Stomach smooth muscle (tissue), 2 donors: ENCODE measurements around the gene DMBT1.
"Not testable (repeated sequence)": the region's sequence is repeated elsewhere in the genome, so short reads cannot be mapped to it uniquely, and the experiment has no call there.

Experiments
- H3K27ac ChIP-seq: one replicate; pipeline ENCODE4 v1.7.0; 2013; ENCODE audit warnings: mild to moderate bottlenecking, low read length, inconsistent platforms
- H3K27me3 ChIP-seq, 2 donors: one replicate each; pipeline ENCODE4 v1.7.0; 2013; ENCODE audit warnings: low read length in 2 of 2; ENCODE audit not compliant: insufficient read depth in 2 of 2, control insufficient read depth in 1 of 2
- H3K36me3 ChIP-seq, 2 donors: one replicate each; pipeline ENCODE4 v1.7.0; 2013; ENCODE audit warnings: low read length in 2 of 2; ENCODE audit not compliant: control insufficient read depth in 2 of 2, insufficient read depth in 2 of 2
- H3K4me1 ChIP-seq: one replicate; pipeline ENCODE4 v1.7.0; 2013; ENCODE audit warnings: low read length; ENCODE audit not compliant: control insufficient read depth, insufficient read depth
- H3K4me3 ChIP-seq, 2 donors: one replicate each; pipeline ENCODE4 v1.7.0; 2013; ENCODE audit warnings: low read length in 2 of 2
- H3K9ac ChIP-seq, 2 donors: one replicate each; pipeline ENCODE4 v1.7.0; 2013; ENCODE audit warnings: low read length in 2 of 2, mild to moderate bottlenecking in 1 of 2
- H3K9me3 ChIP-seq, 2 donors: one replicate each; pipeline ENCODE4 v1.7.0; 2013; ENCODE audit warnings: low read length in 2 of 2; ENCODE audit not compliant: control insufficient read depth in 2 of 2
- donor health status: healthy.
- donor health status: Pancreatic carcinoma.

Gene DMBT1

DNA sequence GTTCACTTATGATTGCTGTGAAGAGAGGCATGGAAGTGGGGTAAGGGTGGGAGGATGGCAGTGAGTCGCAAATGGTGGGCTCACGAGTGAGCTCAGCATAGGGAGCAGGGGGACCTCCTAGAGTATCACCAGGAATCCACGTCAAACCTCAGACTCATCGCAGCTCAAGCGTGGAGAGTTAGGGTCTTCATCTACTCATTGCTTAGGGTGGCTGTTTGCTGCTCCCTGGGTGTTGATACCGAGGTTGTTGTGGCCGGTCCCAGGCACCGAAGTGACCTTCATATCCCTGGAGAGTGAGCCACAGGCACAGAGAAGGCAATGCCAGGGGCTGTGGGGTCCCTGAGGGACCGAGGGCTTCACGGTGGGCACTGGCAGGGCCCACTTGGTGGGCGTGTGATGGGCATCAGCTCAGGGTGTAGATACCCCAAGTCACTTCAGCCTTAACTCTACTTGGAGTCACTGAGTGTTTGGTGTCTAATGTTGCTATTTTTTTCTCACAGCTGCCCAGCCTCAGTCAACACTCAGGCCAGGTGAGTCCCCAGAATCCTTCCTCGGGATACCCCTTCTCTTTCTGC, 16.8 kb downstream of the DMBT1 start:
- peaks cover 0 to 2% of the 10 kb centered on the region in 2 donors for H3K27me3 ChIP-seq
- no peaks in the 10 kb centered on the region for H3K4me1 ChIP-seq
- no peak overlapping the region for H3K4me3 ChIP-seq
- H3K36me3 ChIP-seq = no peaks in the 10 kb centered on the region
- peaks cover 4 to 7% of the 10 kb centered on the region in 2 donors for H3K9me3 ChIP-seq
- no peak overlapping the region for H3K27ac ChIP-seq
- H3K9ac ChIP-seq = no peak overlapping the region

DNA sequence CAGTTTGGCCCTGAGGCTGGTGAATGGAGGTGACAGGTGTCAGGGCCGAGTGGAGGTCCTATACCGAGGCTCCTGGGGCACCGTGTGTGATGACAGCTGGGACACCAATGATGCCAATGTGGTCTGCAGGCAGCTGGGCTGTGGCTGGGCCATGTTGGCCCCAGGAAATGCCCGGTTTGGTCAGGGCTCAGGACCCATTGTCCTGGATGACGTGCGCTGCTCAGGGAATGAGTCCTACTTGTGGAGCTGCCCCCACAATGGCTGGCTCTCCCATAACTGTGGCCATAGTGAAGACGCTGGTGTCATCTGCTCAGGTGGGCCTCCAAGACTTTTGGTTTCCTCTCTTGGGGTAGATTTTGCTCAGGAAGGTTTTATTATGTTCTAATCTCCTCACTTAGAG, 25.5 kb downstream of the DMBT1 start:
- H3K4me3 ChIP-seq, H3K36me3 ChIP-seq, H3K9ac ChIP-seq, H3K27ac ChIP-seq, H3K27me3 ChIP-seq, H3K9me3 ChIP-seq, H3K4me1 ChIP-seq: not testable (repeated sequence)

DNA sequence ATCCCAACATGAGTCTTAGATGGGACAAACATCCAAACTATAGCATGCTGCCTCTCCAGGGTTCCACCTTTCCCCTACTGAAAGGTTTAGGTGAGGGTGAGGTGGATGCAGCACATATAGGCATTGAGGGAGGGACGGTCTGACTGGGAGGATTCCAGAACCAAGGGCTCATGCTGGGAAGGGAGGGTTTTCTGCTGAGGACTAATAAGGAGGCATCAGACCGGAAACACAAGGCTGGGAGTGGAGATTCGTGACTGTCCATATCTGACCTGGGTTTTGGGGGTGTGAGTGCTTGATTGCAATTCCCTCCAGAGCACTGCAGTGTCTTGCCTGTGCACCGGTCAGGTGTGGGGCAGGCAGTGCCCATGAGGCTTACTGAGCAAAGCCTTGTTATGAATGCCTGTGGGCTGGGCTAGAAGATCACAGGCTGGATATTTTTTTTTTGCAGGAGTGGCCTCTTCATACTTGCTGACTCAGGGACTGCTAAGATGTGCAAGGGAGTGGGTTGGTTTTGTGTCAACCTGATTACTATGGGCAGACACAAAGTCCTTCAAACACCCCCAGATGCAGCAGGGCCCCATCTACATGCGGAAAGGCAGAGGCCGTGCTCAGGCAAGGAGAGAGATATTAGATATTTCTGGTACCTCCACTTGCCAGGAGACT, 26.7 kb downstream of the DMBT1 start:
- no peak overlapping the region for H3K4me3 ChIP-seq
- H3K4me1 ChIP-seq = no peaks in the 10 kb centered on the region
- H3K9ac ChIP-seq = no peak overlapping the region
- H3K9me3 ChIP-seq = no peaks in the 10 kb centered on the region
- H3K27me3 ChIP-seq = no peaks in the 10 kb centered on the region
- H3K36me3 ChIP-seq = no peaks in the 10 kb centered on the region
- H3K27ac ChIP-seq = no peak overlapping the region

DNA sequence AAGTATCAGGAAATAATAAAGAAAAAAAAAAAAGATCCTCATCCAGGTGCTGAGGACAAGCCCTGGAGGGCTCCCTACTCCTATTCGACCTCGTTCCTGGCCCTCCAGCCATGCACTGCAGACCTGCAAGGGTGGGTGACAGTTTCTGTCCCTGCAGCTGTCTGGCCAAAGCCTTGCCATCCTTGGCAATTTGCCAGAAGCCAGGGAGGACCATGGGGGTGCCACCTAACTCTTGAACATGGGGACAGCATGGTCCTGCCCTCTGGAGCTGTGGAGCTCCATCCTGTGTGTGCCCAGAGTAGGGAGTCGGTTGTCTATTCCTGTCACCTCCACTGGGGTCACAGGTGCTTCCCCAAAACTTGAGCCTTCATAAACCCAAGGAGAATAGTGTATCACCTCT, 27.8 kb downstream of the DMBT1 start:
- H3K27me3 ChIP-seq = no peaks in the 10 kb centered on the region
- H3K27ac ChIP-seq = no peak overlapping the region
- H3K4me3 ChIP-seq = no peak overlapping the region
- H3K36me3 ChIP-seq = no peaks in the 10 kb centered on the region
- no peaks in the 10 kb centered on the region for H3K9me3 ChIP-seq
- no peak overlapping the region for H3K9ac ChIP-seq
- H3K4me1 ChIP-seq = no peaks in the 10 kb centered on the region

DNA sequence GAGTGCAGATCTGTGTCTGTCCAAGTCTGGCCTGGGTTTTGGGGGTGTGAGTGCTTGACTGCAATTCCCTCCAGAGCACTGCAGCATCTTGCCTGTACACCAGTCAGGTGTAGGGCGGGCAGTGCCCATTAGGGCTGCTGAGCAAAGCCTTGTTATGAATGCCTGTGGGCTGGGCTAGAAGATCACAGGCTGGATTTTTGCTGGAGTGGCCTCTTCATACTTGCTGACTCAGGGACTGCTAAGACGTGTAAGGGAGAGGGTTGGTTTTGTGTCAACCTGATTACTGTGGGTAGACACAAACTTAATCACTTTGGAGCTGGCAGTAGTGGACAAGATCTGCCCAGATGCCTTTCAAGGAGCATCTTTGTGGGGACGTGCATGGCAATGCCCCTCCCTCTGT, 29.6 kb downstream of the DMBT1 start:
- no peak overlapping the region for H3K9ac ChIP-seq
- H3K27ac ChIP-seq = no peak overlapping the region
- H3K4me1 ChIP-seq = no peaks in the 10 kb centered on the region
- H3K27me3 ChIP-seq = no peaks in the 10 kb centered on the region
- H3K9me3 ChIP-seq = no peaks in the 10 kb centered on the region
- no peak overlapping the region for H3K4me3 ChIP-seq
- no peaks in the 10 kb centered on the region for H3K36me3 ChIP-seq

DNA sequence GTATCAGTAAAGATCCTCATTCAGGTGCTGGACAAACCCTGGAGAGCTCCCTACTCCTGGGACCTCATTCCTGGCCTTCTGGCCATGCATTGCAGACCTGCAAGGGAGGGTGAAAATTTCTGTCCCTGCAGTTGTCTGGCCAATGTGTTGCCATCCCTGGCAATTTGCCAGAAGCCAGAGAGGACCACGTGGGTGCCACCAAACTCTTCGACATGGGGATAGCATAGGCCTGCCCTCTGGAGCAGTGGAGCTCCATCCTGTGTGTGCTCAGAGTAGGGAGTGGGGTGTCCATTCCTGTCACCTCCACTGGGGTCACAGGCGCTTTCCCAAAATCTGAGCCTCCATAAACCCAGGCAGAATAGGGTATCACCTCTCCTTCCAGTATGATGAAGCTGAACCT, 31.2 kb downstream of the DMBT1 start:
- no peaks in the 10 kb centered on the region for H3K27me3 ChIP-seq
- no peaks in the 10 kb centered on the region for H3K36me3 ChIP-seq
- no peak overlapping the region for H3K27ac ChIP-seq
- H3K9ac ChIP-seq = no peak overlapping the region
- no peaks in the 10 kb centered on the region for H3K9me3 ChIP-seq
- H3K4me3 ChIP-seq = no peak overlapping the region
- H3K4me1 ChIP-seq = no peaks in the 10 kb centered on the region

DNA sequence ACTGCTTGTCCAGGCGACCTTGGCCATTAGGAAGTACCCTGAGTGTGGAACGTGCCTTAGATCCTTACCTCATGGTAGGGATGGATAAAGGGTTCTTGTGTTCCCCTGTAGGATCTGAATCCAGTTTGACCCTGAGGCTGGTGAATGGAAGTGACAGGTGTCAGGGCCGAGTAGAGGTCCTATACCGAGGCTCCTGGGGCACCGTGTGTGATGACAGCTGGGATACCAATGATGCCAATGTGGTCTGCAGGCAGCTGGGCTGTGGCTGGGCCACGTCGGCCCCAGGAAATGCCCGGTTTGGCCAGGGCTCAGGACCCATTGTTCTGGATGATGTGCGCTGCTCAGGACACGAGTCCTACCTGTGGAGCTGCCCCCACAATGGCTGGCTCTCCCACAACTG, 31.6 kb downstream of the DMBT1 start:
- Histone ChIP-seq H3K9ac (no peak overlapping the region), H3K27ac (no peak overlapping the region), H3K4me1 (no peaks in the 10 kb centered on the region), H3K4me3 (no peak overlapping the region), H3K27me3 (no peaks in the 10 kb centered on the region), H3K36me3 (no peaks in the 10 kb centered on the region), H3K9me3 (no peaks in the 10 kb centered on the region)

DNA sequence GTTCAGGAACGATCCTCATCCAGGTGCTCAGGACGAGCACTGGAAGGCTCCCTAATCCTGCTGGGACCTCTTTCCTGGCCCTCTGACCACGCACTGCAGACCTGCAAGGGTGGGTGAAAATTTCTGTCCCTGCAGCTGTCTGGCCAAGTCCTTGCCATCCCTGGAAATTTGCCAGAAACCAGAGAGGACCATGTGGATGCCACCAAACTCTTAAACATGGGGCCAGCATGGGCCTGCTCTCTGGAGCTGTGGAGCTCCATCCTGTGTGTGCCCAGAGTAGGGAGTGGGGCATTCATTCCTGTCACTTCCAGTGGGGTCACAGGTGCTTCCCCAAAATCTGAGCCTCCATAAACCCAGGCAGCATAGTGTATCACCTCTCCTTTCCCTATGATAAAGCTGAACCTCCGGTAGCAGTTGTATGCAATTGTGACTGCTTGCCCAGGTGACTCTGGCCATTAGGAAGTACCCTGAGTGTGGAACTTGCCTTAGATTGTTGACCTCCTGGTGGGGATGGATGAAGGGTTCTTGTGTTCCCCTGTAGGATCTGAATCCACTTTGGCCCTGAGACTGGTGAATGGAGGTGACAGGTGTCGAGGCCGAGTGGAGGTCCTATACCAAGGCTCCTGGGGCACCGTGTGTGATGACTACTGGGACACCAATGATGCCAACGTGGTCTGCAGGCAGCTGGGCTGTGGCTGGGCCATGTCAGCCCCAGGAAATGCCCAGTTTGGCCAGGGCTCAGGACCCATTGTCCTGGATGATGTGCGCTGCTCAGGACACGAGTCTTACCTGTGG, 57.1 kb downstream of the DMBT1 start:
- no peaks in the 10 kb centered on the region for H3K4me1 ChIP-seq
- H3K9ac ChIP-seq = no peak overlapping the region
- no peaks in the 10 kb centered on the region for H3K36me3 ChIP-seq
- H3K4me3 ChIP-seq = no peak overlapping the region
- no peaks in the 10 kb centered on the region for H3K27me3 ChIP-seq
- no peak overlapping the region for H3K27ac ChIP-seq
- no peaks in the 10 kb centered on the region for H3K9me3 ChIP-seq

DNA sequence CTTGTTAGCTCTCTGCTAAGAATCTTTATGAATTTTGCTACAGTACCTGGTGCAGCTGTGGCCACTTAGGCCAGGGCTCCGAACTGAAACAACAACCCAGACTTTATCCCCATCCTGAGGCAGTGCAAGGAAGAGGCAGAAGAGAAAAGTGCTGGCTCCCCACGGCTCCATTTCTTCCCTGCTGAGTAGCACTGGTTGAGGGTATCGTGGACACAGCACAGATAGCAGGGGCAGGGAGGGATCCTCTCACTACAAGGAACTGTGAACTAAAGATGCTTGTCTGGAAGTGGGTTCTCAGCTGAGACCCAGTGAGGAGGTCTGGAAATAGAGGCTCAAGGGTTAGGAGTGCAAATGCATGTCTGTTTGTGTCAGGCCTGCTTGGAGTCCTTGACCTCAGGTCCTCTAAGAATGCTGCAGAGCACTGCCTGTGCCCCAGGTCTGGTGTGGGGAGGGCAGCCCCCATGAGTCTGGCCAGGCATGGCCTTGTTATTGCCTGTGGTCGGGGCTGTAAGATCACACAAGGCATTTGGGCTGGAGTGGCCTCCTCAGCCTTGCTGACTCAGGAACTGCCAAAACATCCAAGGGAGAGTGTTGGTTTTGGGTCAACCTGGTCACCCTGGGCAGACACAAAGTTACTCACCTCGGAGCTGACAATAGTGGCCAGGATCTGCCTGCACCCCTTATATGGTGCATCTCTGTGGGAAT, 58.1 kb downstream of the DMBT1 start:
- Histone ChIP-seq H3K4me1 (no peaks in the 10 kb centered on the region), H3K27ac (no peak overlapping the region), H3K27me3 (no peaks in the 10 kb centered on the region), H3K9ac (no peak overlapping the region), H3K9me3 (peaks cover 3 to 5% of the 10 kb centered on the region in 2 donors), H3K36me3 (no peaks in the 10 kb centered on the region), H3K4me3 (no peak overlapping the region)

DNA sequence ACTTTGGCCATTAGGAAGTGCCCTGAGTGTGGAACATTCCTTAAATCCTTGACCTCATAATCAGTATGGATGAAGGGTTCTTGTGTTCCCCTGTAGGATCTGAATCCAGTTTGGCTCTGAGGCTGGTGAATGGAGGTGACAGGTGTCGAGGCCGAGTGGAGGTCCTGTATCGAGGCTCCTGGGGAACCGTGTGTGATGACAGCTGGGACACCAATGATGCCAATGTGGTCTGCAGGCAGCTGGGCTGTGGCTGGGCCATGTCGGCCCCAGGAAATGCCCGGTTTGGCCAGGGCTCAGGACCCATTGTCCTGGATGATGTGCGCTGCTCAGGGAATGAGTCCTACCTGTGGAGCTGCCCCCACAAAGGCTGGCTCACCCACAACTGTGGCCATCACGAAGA, 60.4 kb downstream of the DMBT1 start:
- H3K4me1 ChIP-seq, H3K27me3 ChIP-seq, H3K9ac ChIP-seq, H3K9me3 ChIP-seq, H3K36me3 ChIP-seq, H3K27ac ChIP-seq, H3K4me3 ChIP-seq: not testable (repeated sequence)
